IMR-90 (cell line): ENCODE measurements around the gene ALDH1B1.

Source experiments
- BHLHE40 ChIP-seq: fragments of 150-350 bp; IDR thresholded peaks from 2 replicates; pipeline ENCODE4 v1.6.1; 2016; ENCODE audit warnings: mild to moderate bottlenecking, low read depth, low read length
- CEBPB ChIP-seq: IDR thresholded peaks from 2 replicates; pipeline ENCODE4 v1.6.1; 2012; ENCODE audit warnings: low read depth, low read length, improper control_type of control experiment
- CHD1 ChIP-seq: IDR thresholded peaks from 2 replicates; pipeline ENCODE4 v1.6.1; 2012; ENCODE audit warnings: low read depth, low read length, improper control_type of control experiment
- CTCF ChIP-seq: conservative IDR thresholded peaks from 2 replicates; pipeline ENCODE4 v1.5.1; 2012; ENCODE audit warnings: mild to moderate bottlenecking, low read depth, low read length, improper control_type of control experiment
- MAFK ChIP-seq: IDR thresholded peaks from 2 replicates; pipeline ENCODE4 v1.6.1; 2012; ENCODE audit warnings: low read depth, low read length, improper control_type of control experiment
- MAZ ChIP-seq: IDR thresholded peaks from 2 replicates; pipeline ENCODE4 v1.6.1; 2012; ENCODE audit warnings: low read depth, mild to moderate bottlenecking, low read length, improper control_type of control experiment, moderate library complexity, borderline replicate concordance
- MXI1 ChIP-seq: IDR thresholded peaks from 2 replicates; pipeline ENCODE4 v1.6.1; 2012; ENCODE audit warnings: low read depth, mild to moderate bottlenecking, low read length, moderate library complexity, borderline replicate concordance
- POLR2A ChIP-seq: IDR thresholded peaks from 2 replicates; pipeline ENCODE4 v1.6.1; 2012; ENCODE audit warnings: mild to moderate bottlenecking, low read depth, low read length
- RAD21 ChIP-seq: IDR thresholded peaks from 2 replicates; pipeline ENCODE4 v1.6.1; 2012; ENCODE audit warnings: low read length, improper control_type of control experiment
- RCOR1 ChIP-seq: IDR thresholded peaks from 2 replicates; pipeline ENCODE4 v1.6.1; 2012; ENCODE audit warnings: mild to moderate bottlenecking, low read length, improper control_type of control experiment; ENCODE audit not compliant: insufficient replicate concordance
- USF2 ChIP-seq: fragments of 150-350 bp; IDR thresholded peaks from 2 replicates; pipeline ENCODE4 v1.6.1; 2017; ENCODE audit warnings: mild to moderate bottlenecking, antibody characterized with exemption, low read length, low read depth

- TF ChIP-seq CEBPB (no peak), CTCF (no peak), POLR2A (no peak), RCOR1 (no peak), RAD21 (no peak), BHLHE40 (no peak), CHD1 (no peak), MAZ (no peak), MAFK (no peak), USF2 (no peak), MXI1 (no peak)
Observed at GRCh38 chr9:38373679-38374078, 18.8 kb upstream of the ALDH1B1 start.
